ENCODE results near the gene ABCA7.

- no peak for TF ChIP-seq SIRT6 (IDR thresholded peaks at IDR 0.05; ENCODE audit: low read length)
- TF ChIP-seq RBBP5 (IDR thresholded peaks at IDR 0.05; ENCODE audit: borderline replicate concordance, low read depth, low read length), result no peak
- no peak for TF ChIP-seq CEBPB (IDR thresholded peaks at IDR 0.05; ENCODE audit: low read depth, low read length)
- no peak for TF ChIP-seq EZH2 (IDR thresholded peaks at IDR 0.05; ENCODE audit: low read depth, low read length, severe bottlenecking)
- TF ChIP-seq RFX5 (IDR thresholded peaks at IDR 0.05; ENCODE audit: borderline replicate concordance, low read depth, low read length), result no peak
- no peak for TF ChIP-seq KDM5A (IDR thresholded peaks at IDR 0.05; ENCODE audit: low read length)
- TF ChIP-seq SP1 (IDR thresholded peaks at IDR 0.05; ENCODE audit: low read depth, low read length), result 0 out of 2 replicates have a peak, but pooled peaks have one; percentile 9
- TF ChIP-seq KDM1A (IDR thresholded peaks at IDR 0.05; ENCODE audit: borderline replicate concordance, low read length), result no peak
- TF ChIP-seq EP300 (IDR thresholded peaks at IDR 0.05; ENCODE audit: borderline replicate concordance in 1 of 2, low read depth in 2 of 2, low read length in 2 of 2), result no peak
Observed at GRCh38 chr19:1063030-1063908, 23.4 kb downstream of the ABCA7 start.
